ENCODE data around the gene NUB1.

Gene NUB1

GRCh38 chr7:151348970-151349369 is 7.4 kb downstream of the NUB1 start:
- no peak for DNase-seq

- DNase-seq = no peak
These were observed 7.9 kb downstream of the NUB1 start for GRCh38 chr7:151349507-151349853.

GRCh38 chr7:151351027-151351426 is 9.4 kb downstream of the NUB1 start:
- DNase-seq = no peak

- DNase-seq = no peak
These were observed 10.4 kb downstream of the NUB1 start for GRCh38 chr7:151351967-151352366.

GRCh38 chr7:151352512-151352911 is 10.9 kb downstream of the NUB1 start:
- no peak for DNase-seq

GRCh38 chr7:151361193-151361959 is 19.8 kb downstream of the NUB1 start:
- no peak for DNase-seq

GRCh38 chr7:151363182-151363581 is 21.6 kb downstream of the NUB1 start:
- DNase-seq = no peak

GRCh38 chr7:151366166-151366879 is 24.7 kb downstream of the NUB1 start:
- no peak for DNase-seq

- no peak for DNase-seq
These were observed 25.2 kb downstream of the NUB1 start for GRCh38 chr7:151366880-151367222.

- no peak for DNase-seq
These were observed 25.7 kb downstream of the NUB1 start for GRCh38 chr7:151367284-151367683.

GRCh38 chr7:151368136-151368571 is 26.5 kb downstream of the NUB1 start:
- DNase-seq = peak; percentile 85

GRCh38 chr7:151371266-151371665 is 29.7 kb downstream of the NUB1 start:
- DNase-seq = no peak

GRCh38 chr7:151372612-151373265 is 31.1 kb downstream of the NUB1 start:
- DNase-seq = peak; percentile 34

- DNase-seq = no peak
These were observed 32.0 kb downstream of the NUB1 start for GRCh38 chr7:151373599-151373998.

GRCh38 chr7:151374139-151374538 is 32.5 kb downstream of the NUB1 start:
- DNase-seq = no peak

- peak; percentile 30 for DNase-seq
These were observed 33.1 kb downstream of the NUB1 start for GRCh38 chr7:151374726-151375125.

- peak; percentile 30 for DNase-seq
These were observed 34.1 kb downstream of the NUB1 start for GRCh38 chr7:151375530-151376217.

- peak; percentile 32 for DNase-seq
These were observed 34.7 kb downstream of the NUB1 start for GRCh38 chr7:151376218-151376902.

- peak; percentile 34 for DNase-seq
These were observed 35.8 kb downstream of the NUB1 start for GRCh38 chr7:151377406-151377805.

- DNase-seq = peak; percentile 41
These were observed 36.4 kb downstream of the NUB1 start for GRCh38 chr7:151378011-151378410.

- DNase-seq = peak; percentile 42
These were observed 37.0 kb downstream of the NUB1 start for GRCh38 chr7:151378496-151379192.

- DNase-seq = peak; percentile 36
These were observed 37.5 kb downstream of the NUB1 start for GRCh38 chr7:151379193-151379520.
